GM19035 (cell line): ENCODE data around the gene NBAS.
"Not testable (repeated sequence)": the region's sequence is repeated elsewhere in the genome, so short reads cannot be mapped to it uniquely, and the experiment has no call there.

Experiments
- ATAC-seq: cut with Tn5 transposase; IDR thresholded peaks from one replicate; pipeline ENCODE4 v1.9.1; 2021; ENCODE audit not compliant: unreplicated experiment

The NBAS gene

DNA sequence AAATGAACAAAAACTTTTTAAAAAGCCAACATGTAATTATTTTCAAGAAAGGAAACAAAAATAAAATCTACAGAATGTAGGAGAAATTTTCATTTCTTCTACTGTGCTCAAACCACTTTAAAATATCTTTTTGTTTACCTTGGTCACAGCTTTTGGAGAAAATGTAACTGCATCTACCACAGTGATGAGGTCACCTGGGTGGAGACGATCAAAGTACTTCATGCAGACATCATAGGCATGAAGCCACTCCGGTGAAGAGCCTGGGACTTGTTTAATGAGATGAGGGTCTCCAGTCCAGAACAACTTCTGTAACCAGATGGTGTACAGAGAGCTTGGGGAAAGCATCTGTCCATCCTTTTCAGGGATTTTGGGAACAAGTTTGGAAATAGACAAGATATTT lies 285.8 kb downstream of the NBAS start:
- no peak for ATAC-seq

DNA sequence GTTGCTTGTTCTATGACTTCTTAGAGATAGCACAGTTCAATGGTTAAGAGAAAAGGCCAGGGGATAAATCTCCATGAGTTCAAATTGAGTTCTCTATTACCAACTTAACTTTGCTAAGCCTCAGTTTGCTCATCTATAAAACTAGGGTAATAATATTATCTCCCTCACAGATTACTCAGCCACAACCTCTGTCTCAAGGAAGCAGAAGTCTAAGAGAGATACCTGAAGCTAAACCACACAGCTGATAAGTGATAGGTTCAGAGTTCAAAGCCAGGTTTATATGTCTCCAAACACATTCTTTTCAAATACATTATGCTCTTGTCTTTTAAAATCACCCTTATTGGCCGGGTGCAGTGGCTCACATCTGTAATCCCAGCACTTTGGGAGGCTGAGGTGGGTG lies 287.7 kb downstream of the NBAS start:
- no peak for ATAC-seq

GRCh38 chr2:15272942-15273341 lies 288.2 kb downstream of the NBAS start:
- ATAC-seq, result no peak

- ATAC-seq, result no peak
Measured at GRCh38 chr2:15271941-15272542, 289.1 kb downstream of the NBAS start.

- ATAC-seq, result no peak
Measured at GRCh38 chr2:15271276-15271675, 289.9 kb downstream of the NBAS start.

GRCh38 chr2:15269043-15269442 lies 292.1 kb downstream of the NBAS start:
- no peak for ATAC-seq

DNA sequence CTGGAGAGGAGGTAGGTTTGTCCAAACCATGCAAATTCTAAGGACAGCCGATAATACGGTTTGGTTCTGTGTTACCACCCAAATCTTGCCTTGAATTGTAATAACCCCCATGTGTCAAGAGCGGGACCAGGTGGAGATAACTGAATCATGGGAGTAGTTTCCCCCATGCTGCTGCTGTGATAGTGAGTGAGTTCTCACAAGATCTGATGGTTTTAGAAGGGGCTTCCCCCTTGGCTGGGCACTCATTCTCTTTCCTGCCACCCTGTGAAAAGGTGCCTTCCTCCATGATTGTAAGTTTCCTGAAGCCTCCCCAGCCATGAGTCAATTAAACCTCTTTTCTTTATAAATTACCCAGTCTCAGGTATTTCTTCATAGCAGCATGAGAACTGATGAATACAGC lies 295.2 kb downstream of the NBAS start:
- no peak for ATAC-seq

DNA sequence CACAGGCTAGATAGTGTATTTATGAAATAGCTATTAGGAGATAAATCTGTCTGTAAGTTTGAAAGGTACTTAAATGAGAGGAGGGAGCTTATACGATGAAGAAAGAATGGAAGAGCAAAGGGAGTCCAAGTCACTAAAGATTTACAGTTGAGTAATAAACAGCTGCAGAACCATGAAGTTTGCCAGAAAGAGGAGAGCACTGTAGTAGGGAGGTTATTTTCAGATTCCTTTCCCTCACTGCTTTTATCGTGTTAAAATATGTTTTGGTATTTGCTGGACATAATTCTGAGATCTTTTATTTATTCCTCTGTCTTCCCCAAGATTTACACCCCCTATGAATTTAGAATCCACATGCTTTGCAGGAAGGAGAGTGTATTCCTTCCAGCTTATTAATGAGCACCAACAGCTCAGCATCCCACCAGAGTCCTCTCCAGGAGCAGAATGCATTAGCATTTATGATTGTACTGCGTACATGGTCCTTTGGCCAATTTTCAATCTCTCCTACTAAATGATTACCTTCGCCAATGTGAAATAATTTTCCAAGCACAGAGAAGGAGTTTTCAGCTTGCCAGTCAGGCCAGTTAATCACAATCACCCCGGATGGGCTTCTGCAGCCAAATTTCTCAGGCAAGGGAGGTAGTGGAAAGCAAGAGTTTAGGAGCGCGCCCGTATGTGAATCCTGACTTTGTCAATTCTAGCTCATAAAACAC lies 297.0 kb downstream of the NBAS start:
- no peak for ATAC-seq

DNA sequence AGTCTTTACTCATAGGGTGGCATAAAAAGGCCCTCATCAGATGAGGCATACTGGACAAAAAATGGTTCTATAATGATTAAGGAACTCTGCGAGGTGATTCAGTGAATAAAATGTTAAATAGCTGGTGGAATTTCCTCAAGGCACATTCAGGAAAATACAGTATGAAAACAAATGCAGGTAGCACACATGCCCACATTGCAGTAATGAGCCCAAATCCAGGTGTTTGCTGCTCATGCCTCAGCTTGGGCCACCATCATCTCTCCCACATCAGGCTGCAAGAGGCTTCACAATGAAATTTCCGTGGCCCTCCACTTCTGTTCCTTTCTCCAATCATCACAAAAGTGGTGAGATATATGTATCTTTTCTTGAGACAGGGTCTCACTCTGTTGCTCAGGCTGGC lies 298.3 kb downstream of the NBAS start:
- no peak for ATAC-seq

DNA sequence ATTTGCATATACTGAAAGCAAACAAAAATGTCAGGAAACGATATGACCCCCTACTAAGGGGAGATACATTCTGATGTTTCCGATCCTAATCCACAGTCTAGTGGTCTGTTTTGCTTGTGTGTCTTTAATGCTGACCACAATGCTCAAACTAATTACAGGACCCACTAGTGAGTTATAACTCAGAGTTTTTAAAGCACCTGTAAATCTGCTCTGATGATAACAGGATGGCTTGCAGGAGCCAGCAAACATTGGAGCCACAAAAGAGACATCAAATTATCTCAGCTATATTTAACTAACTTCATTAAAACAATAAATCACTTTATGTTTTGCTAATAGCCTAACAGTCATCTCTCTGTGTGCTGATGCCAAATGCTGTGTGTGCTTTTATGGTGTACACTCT lies 300.3 kb downstream of the NBAS start:
- no peak for ATAC-seq

DNA sequence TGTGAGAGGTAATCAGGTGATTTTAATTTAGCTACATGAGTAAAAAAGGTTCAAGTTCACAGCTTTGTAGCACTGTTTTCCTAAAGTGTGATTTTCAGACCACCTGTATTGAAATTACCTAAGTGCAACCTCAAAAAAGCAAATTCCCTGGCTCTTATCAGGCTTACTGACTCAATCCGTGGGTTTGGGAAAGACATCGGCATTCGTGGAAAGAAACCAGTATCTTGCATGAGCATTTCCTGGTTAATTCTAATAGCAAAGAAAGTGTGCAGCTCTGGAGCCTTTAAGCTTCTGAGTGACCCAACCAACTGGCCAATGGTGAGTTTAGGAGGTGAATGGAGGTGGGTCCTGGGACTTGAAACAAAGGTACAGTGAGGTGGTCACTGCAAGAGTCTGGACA lies 300.9 kb downstream of the NBAS start:
- no peak for ATAC-seq

DNA sequence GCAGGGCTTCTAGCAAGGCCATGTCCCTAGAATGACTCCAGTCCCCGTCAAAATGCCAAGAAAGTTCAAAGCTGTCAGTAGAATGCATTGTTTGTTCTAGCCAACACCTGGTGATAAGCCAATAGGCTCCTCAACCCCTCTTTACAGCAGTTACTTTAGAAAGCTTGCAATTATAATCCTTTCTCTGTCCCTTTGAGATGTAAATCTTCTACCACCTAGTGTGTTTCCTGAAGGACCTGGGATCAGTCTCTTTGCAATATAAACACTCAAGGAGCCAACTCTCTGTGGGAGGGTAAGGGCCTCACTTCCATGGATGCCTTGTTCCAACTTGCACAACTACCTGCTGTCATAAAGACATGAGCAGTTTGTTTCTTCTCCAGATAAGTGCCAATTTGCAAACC lies 301.8 kb downstream of the NBAS start:
- ATAC-seq, result no peak

- ATAC-seq, result not testable (repeated sequence)
Measured at GRCh38 chr2:15258385-15258784, 302.7 kb downstream of the NBAS start.

- no peak for ATAC-seq
Measured at GRCh38 chr2:15253835-15254286, 307.3 kb downstream of the NBAS start.

GRCh38 chr2:15253247-15253646 lies 307.9 kb downstream of the NBAS start:
- ATAC-seq, result no peak

- no peak for ATAC-seq
Measured at GRCh38 chr2:15251753-15252152, 309.4 kb downstream of the NBAS start.

DNA sequence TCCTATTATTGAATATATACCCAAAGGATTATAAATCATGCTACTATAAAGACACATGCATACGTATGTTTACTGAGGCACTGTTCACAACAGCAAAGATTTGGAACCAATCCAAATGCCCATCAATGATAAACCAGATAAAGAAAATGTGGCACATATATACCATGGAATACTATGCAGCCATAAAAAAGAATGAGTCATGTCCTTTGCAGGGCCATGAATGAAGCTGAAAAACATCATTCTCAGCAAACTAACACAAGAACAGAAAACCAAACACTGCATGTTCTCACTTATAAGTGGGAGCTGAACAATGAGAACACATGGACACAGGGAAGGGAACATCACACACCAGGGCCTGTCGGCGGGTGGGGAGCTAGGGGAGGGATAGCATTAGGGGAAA lies 310.2 kb downstream of the NBAS start:
- not testable (repeated sequence) for ATAC-seq

- ATAC-seq, result no peak
Measured at GRCh38 chr2:15246870-15247269, 314.3 kb downstream of the NBAS start.

GRCh38 chr2:15243762-15244161 lies 317.4 kb downstream of the NBAS start:
- no peak for ATAC-seq

GRCh38 chr2:15242936-15243461 lies 318.1 kb downstream of the NBAS start:
- ATAC-seq, result no peak

- ATAC-seq, result no peak
Measured at GRCh38 chr2:15241929-15242328, 319.2 kb downstream of the NBAS start.

GRCh38 chr2:15241201-15241600 lies 319.9 kb downstream of the NBAS start:
- ATAC-seq, result no peak

DNA sequence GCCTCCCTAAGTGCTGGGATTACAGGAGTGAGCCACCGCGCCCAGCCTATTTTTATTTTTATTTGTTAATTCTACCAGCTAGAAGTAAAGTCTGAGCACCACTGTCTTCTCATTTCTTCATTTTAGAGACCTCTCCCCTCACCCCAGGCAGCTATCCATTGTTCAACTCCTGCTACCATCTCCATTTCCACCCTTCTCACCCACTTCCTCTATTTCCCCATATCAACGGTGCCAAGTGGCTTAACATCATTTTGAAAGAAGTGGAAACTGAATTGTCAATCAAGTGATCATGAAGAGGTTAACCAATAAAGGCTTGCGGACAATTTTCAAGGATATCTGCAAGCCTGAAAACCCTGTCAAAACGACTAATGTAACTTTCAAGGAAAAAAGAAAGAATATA lies 323.1 kb downstream of the NBAS start:
- no peak for ATAC-seq
